Measurements from ENCODE around the gene TIMM9.
A peak's percentile ranks its signal among the peaks of the same experiment; 100 is the strongest.
"Not testable (repeated sequence)": the region's sequence is repeated elsewhere in the genome, so short reads cannot be mapped to it uniquely, and the experiment has no call there.

TIMM9 gene

GRCh38 chr14:58367296-58367695, 60.0 kb downstream of the TIMM9 start:
- H3K4me3 ChIP-seq (ENCODE audit: low read length) = no peak overlapping the region
- H3K36me3 ChIP-seq (ENCODE audit: control insufficient read depth, low read length) = peaks cover 76% of the 10 kb centered on the region
- no peak overlapping the region for H3K27ac ChIP-seq (ENCODE audit: low read depth, low read length)
- no peaks in the 10 kb centered on the region for H3K27me3 ChIP-seq (ENCODE audit: control insufficient read depth, low read length)
- no peak overlapping the region for H3K4me2 ChIP-seq (ENCODE audit: low read length)
- no peaks in the 10 kb centered on the region for H4K20me1 ChIP-seq (ENCODE audit: control insufficient read depth, insufficient read depth, low read depth, low read length)
- no peaks in the 10 kb centered on the region for H3K9me2 ChIP-seq (replicated peaks; ENCODE audit: control insufficient read depth, low read length)
- H3K4me1 ChIP-seq (ENCODE audit: control insufficient read depth, low read length) = no peaks in the 10 kb centered on the region
- no peak for TF ChIP-seq EZH2phosphoT487 (IDR thresholded peaks at IDR 0.05; ENCODE audit: borderline replicate concordance, low read length)
- no peak for TF ChIP-seq CTCF (IDR thresholded peaks at IDR 0.05; ENCODE audit: low read depth, low read length, poor library complexity, severe bottlenecking)
- H3F3A ChIP-seq (ENCODE audit: control insufficient read depth, insufficient read depth) = peaks cover 5% of the 10 kb centered on the region; the same call in 1 of the 2 replicates
- H3K9me3 ChIP-seq (ENCODE audit: control insufficient read depth, insufficient read depth, low read length) = no peaks in the 10 kb centered on the region
- no peaks in the 10 kb centered on the region for H3K79me2 ChIP-seq (ENCODE audit: control insufficient read depth, low read length)

GRCh38 chr14:58364316-58364715, 63.0 kb downstream of the TIMM9 start:
- no peaks in the 10 kb centered on the region for H3K4me1 ChIP-seq (ENCODE audit: control insufficient read depth, low read length)
- no peak overlapping the region for H3K4me2 ChIP-seq (ENCODE audit: low read length)
- H3K36me3 ChIP-seq (ENCODE audit: control insufficient read depth, low read length) = peaks cover 80% of the 10 kb centered on the region
- no peak overlapping the region for H3K4me3 ChIP-seq (ENCODE audit: low read length)
- H3F3A ChIP-seq (ENCODE audit: control insufficient read depth, insufficient read depth) = peaks cover 11% of the 10 kb centered on the region; the same call in 1 of the 2 replicates
- H3K9me2 ChIP-seq (replicated peaks; ENCODE audit: control insufficient read depth, low read length) = no peaks in the 10 kb centered on the region
- no peaks in the 10 kb centered on the region for H3K9me3 ChIP-seq (ENCODE audit: control insufficient read depth, insufficient read depth, low read length)
- H4K20me1 ChIP-seq (ENCODE audit: control insufficient read depth, insufficient read depth, low read depth, low read length) = no peaks in the 10 kb centered on the region
- TF ChIP-seq CTCF (IDR thresholded peaks at IDR 0.05; ENCODE audit: low read depth, low read length, poor library complexity, severe bottlenecking) (no peak), EZH2phosphoT487 (IDR thresholded peaks at IDR 0.05; ENCODE audit: borderline replicate concordance, low read length) (no peak)
- H3K79me2 ChIP-seq (ENCODE audit: control insufficient read depth, low read length) = no peaks in the 10 kb centered on the region
- H3K27ac ChIP-seq (ENCODE audit: low read depth, low read length) = no peak overlapping the region
- H3K27me3 ChIP-seq (ENCODE audit: control insufficient read depth, low read length) = no peaks in the 10 kb centered on the region

GRCh38 chr14:58362798-58363412, 64.4 kb downstream of the TIMM9 start:
- TF ChIP-seq CTCF (IDR thresholded peaks at IDR 0.05; ENCODE audit: low read depth, low read length, poor library complexity, severe bottlenecking) (peak; percentile 29), EZH2phosphoT487 (IDR thresholded peaks at IDR 0.05; ENCODE audit: borderline replicate concordance, low read length) (no peak)
- H3K4me2 ChIP-seq (ENCODE audit: low read length) = no peak overlapping the region
- H3K36me3 ChIP-seq (ENCODE audit: control insufficient read depth, low read length) = peaks cover 76% of the 10 kb centered on the region

GRCh38 chr14:58362272-58362671, 65.1 kb downstream of the TIMM9 start:
- H3K79me2 ChIP-seq (ENCODE audit: control insufficient read depth, low read length); H3K27me3 ChIP-seq (ENCODE audit: control insufficient read depth, low read length); H3K4me3 ChIP-seq (ENCODE audit: low read length); H3K4me2 ChIP-seq (ENCODE audit: low read length); H3K4me1 ChIP-seq (ENCODE audit: control insufficient read depth, low read length); H4K20me1 ChIP-seq (ENCODE audit: control insufficient read depth, insufficient read depth, low read depth, low read length); H3K27ac ChIP-seq (ENCODE audit: low read depth, low read length); H3K9me3 ChIP-seq (ENCODE audit: control insufficient read depth, insufficient read depth, low read length); H3K9me2 ChIP-seq (replicated peaks; ENCODE audit: control insufficient read depth, low read length): not testable (repeated sequence)
- H3F3A ChIP-seq (ENCODE audit: control insufficient read depth, insufficient read depth) = peaks cover 11% of the 10 kb centered on the region; the same call in 1 of the 2 replicates
- H3K36me3 ChIP-seq (ENCODE audit: control insufficient read depth, low read length) = peaks cover 70% of the 10 kb centered on the region

More at GRCh38 chr14:58362798-58363412, 64.4 kb downstream of the TIMM9 start:
- Histone ChIP-seq H3K27ac (ENCODE audit: low read depth, low read length) (no peak overlapping the region), H3K9me2 (replicated peaks; ENCODE audit: control insufficient read depth, low read length) (no peaks in the 10 kb centered on the region), H3K79me2 (ENCODE audit: control insufficient read depth, low read length) (no peaks in the 10 kb centered on the region), H3K4me3 (ENCODE audit: low read length) (no peak overlapping the region), H3K9me3 (ENCODE audit: control insufficient read depth, insufficient read depth, low read length) (no peaks in the 10 kb centered on the region), H3F3A (ENCODE audit: control insufficient read depth, insufficient read depth) (peaks cover 11% of the 10 kb centered on the region; the same call in 1 of the 2 replicates), H3K27me3 (ENCODE audit: control insufficient read depth, low read length) (no peaks in the 10 kb centered on the region), H3K4me1 (ENCODE audit: control insufficient read depth, low read length) (no peaks in the 10 kb centered on the region), H4K20me1 (ENCODE audit: control insufficient read depth, insufficient read depth, low read depth, low read length) (no peaks in the 10 kb centered on the region)

Measured in DOHH2 (cell line).